Uterus (tissue), 2 donors: ENCODE data around the gene VPS37C.

Experiments
- CTCF ChIP-seq, 4 experiments: fragments of 200-600 bp in 2 of 4; fragments of 450-650 bp in 2 of 4; sonication (generic) in 2 of 4; IDR thresholded peaks; one replicate each; pipeline ENCODE4 v1.5.1; 2016 to 2019; ENCODE audit warnings: antibody characterized with exemption in 4 of 4, mild to moderate bottlenecking in 2 of 4, moderate library complexity in 1 of 4
- POLR2A ChIP-seq, 2 donors: fragments of 450-650 bp; IDR thresholded peaks; one replicate each; pipeline ENCODE4 v1.6.1; 2016; ENCODE audit warnings: antibody characterized with exemption in 2 of 2, mild to moderate bottlenecking in 1 of 2, moderate library complexity in 1 of 2

- TF ChIP-seq POLR2A (IDR thresholded peaks at IDR 0.05) (no peak), CTCF (IDR thresholded peaks at IDR 0.05) (no peak)
Observed at GRCh38 chr11:61082062-61082870, 79.0 kb downstream of the VPS37C start.
